ENCODE results near the gene SYCE1. TPM values are rescaled to one million over a fixed set of nuclear protein-coding genes. Genes with fewer than 3 reads are reported as not detected.

Gene SYCE1
- total RNA-seq, 2 donors from 2014 or later = not detected

DNA sequence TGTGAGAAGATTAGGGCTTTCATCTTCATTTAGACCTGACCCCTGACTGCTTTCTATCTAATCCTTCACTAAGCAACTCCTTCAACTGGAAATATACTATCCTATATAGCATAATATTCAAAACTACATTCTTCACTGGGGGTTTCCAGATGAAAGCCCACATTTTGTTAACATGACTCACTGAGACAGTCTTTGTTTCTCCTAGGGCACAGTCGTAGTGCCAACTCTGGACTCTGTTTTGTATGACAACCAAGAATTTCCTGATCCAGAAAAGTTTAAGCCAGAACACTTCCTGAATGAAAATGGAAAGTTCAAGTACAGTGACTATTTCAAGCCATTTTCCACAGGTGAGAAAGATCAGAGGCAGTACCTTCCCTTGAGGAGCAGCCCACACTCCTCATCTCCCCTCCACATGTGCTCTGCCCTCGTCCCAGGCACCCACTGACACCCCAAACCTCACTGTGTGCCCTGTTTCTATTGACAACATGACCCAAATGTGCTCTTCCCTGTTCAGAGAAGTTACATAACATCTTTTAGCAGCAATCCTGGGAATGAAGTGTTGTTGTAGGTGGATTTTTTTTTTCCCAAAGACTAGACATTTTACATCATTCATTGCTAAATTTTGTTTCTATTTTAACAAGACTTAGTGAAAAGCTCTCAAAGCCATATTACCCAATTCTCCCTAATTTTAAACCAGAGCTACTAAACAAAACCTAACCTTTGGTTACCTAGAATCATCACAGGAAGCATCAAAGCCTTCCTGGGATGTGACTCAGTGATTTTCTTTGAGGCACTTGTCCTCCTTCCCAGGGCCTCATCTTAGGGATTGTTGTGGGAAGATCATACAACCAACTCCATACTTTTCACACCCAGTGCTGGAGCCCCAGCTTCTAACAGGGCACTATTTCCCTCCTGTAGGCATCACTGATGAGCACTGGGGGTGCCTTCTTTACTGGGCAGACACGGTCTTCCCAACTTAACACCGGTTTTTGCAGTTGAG is 27.5 kb downstream of the SYCE1 start:
- no peaks in the 10 kb centered on the region for H3K36me3 ChIP-seq (ENCODE audit: control insufficient read depth, insufficient read depth, low read length)
- H3K27ac ChIP-seq (ENCODE audit: low read depth, low read length) = no peak overlapping the region
- no peaks in the 10 kb centered on the region for H3K4me1 Mint-ChIP-seq
- H3K36me3 Mint-ChIP-seq (ENCODE audit: low read depth) = no peaks in the 10 kb centered on the region
- H3K27me3 ChIP-seq (ENCODE audit: control insufficient read depth, insufficient read depth, low read length, poor library complexity, severe bottlenecking) = no peaks in the 10 kb centered on the region
- 25 to 39% methylated on average over 1 to 4 of the region's 4 CpGs for WGBS, 2 experiments (ENCODE audit: insufficient coverage in 1 of 2, insufficient read length in 1 of 2)
- DNase-seq = no peak
- H3K4me1 ChIP-seq (ENCODE audit: control insufficient read depth, insufficient read depth, low read length) = no peaks in the 10 kb centered on the region
- no peak overlapping the region for H3K4me3 ChIP-seq (ENCODE audit: low read length)
- H3K9ac ChIP-seq (ENCODE audit: extremely low read depth, low read length, poor library complexity, severe bottlenecking) = no peak overlapping the region
- no peaks in the 10 kb centered on the region for H3K27me3 Mint-ChIP-seq (ENCODE audit: insufficient read depth)
- peaks cover 53% of the 10 kb centered on the region for H3K9me3 ChIP-seq (ENCODE audit: control insufficient read depth, low read length)
- H3K4me3 Mint-ChIP-seq = no peak overlapping the region
- H3K9me3 Mint-ChIP-seq = peaks cover 88% of the 10 kb centered on the region
- H3K27ac Mint-ChIP-seq = no peak overlapping the region
- TF ChIP-seq, protein P1, sequence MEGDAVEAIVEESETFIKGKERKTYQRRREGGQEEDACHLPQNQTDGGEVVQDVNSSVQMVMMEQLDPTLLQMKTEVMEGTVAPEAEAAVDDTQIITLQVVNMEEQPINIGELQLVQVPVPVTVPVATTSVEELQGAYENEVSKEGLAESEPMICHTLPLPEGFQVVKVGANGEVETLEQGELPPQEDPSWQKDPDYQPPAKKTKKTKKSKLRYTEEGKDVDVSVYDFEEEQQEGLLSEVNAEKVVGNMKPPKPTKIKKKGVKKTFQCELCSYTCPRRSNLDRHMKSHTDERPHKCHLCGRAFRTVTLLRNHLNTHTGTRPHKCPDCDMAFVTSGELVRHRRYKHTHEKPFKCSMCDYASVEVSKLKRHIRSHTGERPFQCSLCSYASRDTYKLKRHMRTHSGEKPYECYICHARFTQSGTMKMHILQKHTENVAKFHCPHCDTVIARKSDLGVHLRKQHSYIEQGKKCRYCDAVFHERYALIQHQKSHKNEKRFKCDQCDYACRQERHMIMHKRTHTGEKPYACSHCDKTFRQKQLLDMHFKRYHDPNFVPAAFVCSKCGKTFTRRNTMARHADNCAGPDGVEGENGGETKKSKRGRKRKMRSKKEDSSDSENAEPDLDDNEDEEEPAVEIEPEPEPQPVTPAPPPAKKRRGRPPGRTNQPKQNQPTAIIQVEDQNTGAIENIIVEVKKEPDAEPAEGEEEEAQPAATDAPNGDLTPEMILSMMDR (conservative IDR thresholded peaks at IDR 0.05) = no peak

DNA sequence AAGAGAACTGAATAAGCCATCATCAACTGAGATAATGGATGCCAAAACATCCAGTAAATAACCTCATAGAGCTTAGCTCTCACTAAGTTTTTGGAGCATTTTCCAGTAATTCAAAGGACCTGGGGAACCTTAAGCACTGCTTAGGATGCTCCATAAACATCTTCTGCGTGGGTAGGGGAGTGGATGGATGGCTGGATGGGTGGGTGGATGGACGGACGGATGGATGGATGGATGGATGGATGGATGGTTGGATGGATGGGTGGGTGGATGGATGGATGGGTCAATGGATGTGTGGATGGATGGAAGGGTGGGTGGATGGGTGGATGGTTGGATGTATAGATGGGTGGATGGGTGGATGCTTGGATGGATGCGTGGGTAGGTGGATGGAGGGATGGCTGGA is 29.2 kb downstream of the SYCE1 start:
- peaks cover 49% of the 10 kb centered on the region for H3K9me3 ChIP-seq (ENCODE audit: control insufficient read depth, low read length)
- H3K27me3 ChIP-seq (ENCODE audit: control insufficient read depth, insufficient read depth, low read length, poor library complexity, severe bottlenecking) = no peaks in the 10 kb centered on the region
- Mint-ChIP-seq H3K27me3 (ENCODE audit: insufficient read depth) (peaks cover 2% of the 10 kb centered on the region), H3K27ac (no peak overlapping the region), H3K9me3 (peaks cover 89% of the 10 kb centered on the region), H3K4me3 (no peak overlapping the region), H3K4me1 (no peaks in the 10 kb centered on the region), H3K36me3 (ENCODE audit: low read depth) (no peaks in the 10 kb centered on the region)
- no peaks in the 10 kb centered on the region for H3K36me3 ChIP-seq (ENCODE audit: control insufficient read depth, insufficient read depth, low read length)
- no peak overlapping the region for H3K9ac ChIP-seq (ENCODE audit: extremely low read depth, low read length, poor library complexity, severe bottlenecking)
- TF ChIP-seq, protein P1 (conservative IDR thresholded peaks at IDR 0.05) = no peak
- 24 to 60% methylated on average over 1 to 3 of the region's 4 CpGs for WGBS, 2 experiments (ENCODE audit: insufficient coverage in 1 of 2, insufficient read length in 1 of 2)
- no peak for DNase-seq
- H3K27ac ChIP-seq (ENCODE audit: low read depth, low read length) = no peak overlapping the region
- H3K4me3 ChIP-seq (ENCODE audit: low read length) = no peak overlapping the region
- H3K4me1 ChIP-seq (ENCODE audit: control insufficient read depth, insufficient read depth, low read length) = no peaks in the 10 kb centered on the region

DNA sequence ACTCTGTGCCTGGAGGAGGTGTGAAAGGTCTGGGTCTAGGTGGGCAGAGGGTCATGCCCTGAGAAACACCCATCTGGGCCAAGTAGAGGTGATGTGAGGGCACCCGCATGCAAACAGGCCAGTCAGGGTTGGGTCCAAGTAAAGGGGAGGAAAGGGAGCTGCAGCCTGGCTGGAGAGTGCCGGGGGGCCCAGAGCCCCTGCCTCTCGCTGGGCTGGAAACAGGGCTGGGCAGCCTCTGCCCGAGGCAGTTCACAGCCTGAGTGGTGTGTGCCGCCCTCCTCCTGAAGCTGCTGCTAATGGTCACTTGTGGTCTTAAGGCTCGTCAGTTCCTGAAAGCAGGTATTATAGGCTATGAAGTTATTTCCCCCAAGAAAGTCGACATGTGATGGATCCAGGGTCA is 31.0 kb downstream of the SYCE1 start:
- no peaks in the 10 kb centered on the region for H3K36me3 ChIP-seq (ENCODE audit: control insufficient read depth, insufficient read depth, low read length)
- DNase-seq = no peak
- no peak overlapping the region for H3K27ac ChIP-seq (ENCODE audit: low read depth, low read length)
- H3K9me3 Mint-ChIP-seq = peaks cover 89% of the 10 kb centered on the region
- no peaks in the 10 kb centered on the region for H3K36me3 Mint-ChIP-seq (ENCODE audit: low read depth)
- H3K9ac ChIP-seq (ENCODE audit: extremely low read depth, low read length, poor library complexity, severe bottlenecking) = no peak overlapping the region
- H3K27me3 ChIP-seq (ENCODE audit: control insufficient read depth, insufficient read depth, low read length, poor library complexity, severe bottlenecking) = no peaks in the 10 kb centered on the region
- no peak overlapping the region for H3K27ac Mint-ChIP-seq
- H3K27me3 Mint-ChIP-seq (ENCODE audit: insufficient read depth) = peaks cover 6% of the 10 kb centered on the region
- no peaks in the 10 kb centered on the region for H3K4me1 ChIP-seq (ENCODE audit: control insufficient read depth, insufficient read depth, low read length)
- H3K9me3 ChIP-seq (ENCODE audit: control insufficient read depth, low read length) = peaks cover 38% of the 10 kb centered on the region
- 75 to 83% methylated on average over 4 to 6 of the region's 7 CpGs for WGBS, 2 experiments (ENCODE audit: insufficient coverage in 1 of 2, insufficient read length in 1 of 2)
- H3K4me3 Mint-ChIP-seq = no peak overlapping the region
- H3K4me3 ChIP-seq (ENCODE audit: low read length) = no peak overlapping the region
- TF ChIP-seq, protein P1 (conservative IDR thresholded peaks at IDR 0.05) = no peak
- H3K4me1 Mint-ChIP-seq = no peaks in the 10 kb centered on the region
